Adrenal gland (tissue), 12 donors: ENCODE data around the gene CTCFL. TPM values are rescaled to one million over a fixed set of nuclear protein-coding genes. Genes with fewer than 3 reads are reported as not detected.

Source experiments
- DNase-seq, 7 donors: peaks; one replicate each; pipeline ENCODE4 v3.0.0-alpha.2; 2019 to 2020
- H3K27ac ChIP-seq, 5 donors: fragments of 200-600 bp; sonication (generic) in 4 of 5; 1 replicate in 3 of 5; 2 replicates in 2 of 5; pipeline versions ENCODE4 v1.5.1 to v1.8.0; 2016 to 2020; ENCODE audit warnings: mild to moderate bottlenecking in 1 of 5
- H3K27me3 ChIP-seq: fragments of 200-600 bp; 2 replicates; pipeline ENCODE4 v1.8.0; 2021
- H3K36me3 ChIP-seq, 2 donors: fragments of 200-600 bp; replicated peaks in 1 of 2; 1 replicate in 1 of 2; 2 replicates in 1 of 2; pipeline versions ENCODE4 v1.5.1 to v1.8.0; 2018 to 2022
- H3K4me1 ChIP-seq, 2 donors: fragments of 200-600 bp; replicated peaks in 1 of 2; 1 replicate in 1 of 2; 2 replicates in 1 of 2; pipeline versions ENCODE4 v1.5.1 to v1.8.0; 2018 to 2021
- H3K4me3 ChIP-seq, 4 donors: fragments of 200-600 bp; sonication (generic) in 3 of 4; one replicate each; pipeline ENCODE4 v1.5.1; 2016 to 2018
- H3K9me3 ChIP-seq, 3 donors: fragments of 200-600 bp; sonication (generic) in 1 of 3; replicated peaks in 1 of 3; 1 replicate in 2 of 3; 2 replicates in 1 of 3; pipeline versions ENCODE4 v1.5.1 to v1.8.0; 2016 to 2021
- POLR2A ChIP-seq, 2 donors: fragments of 450-650 bp; IDR thresholded peaks; one replicate each; pipeline ENCODE4 v1.6.1; 2017; ENCODE audit warnings: antibody characterized with exemption in 2 of 2, mild to moderate bottlenecking in 2 of 2, moderate library complexity in 1 of 2
- WGBS, 4 donors: extraction: QIAGEN DNeasy Blood & Tissue Kit in 2 of 4; methylation state at CpG; one replicate each; pipeline versions ENCODE4 v1.1.5 to v1.1.7; 2013 to 2017; 5-methylcytosine and 5-hydroxymethylcytosine counted together
- intact Hi-C, 2 donors: fragments of 100-400 bp; cut with DNase I; formaldehyde crosslinking; loops; one replicate each; pipeline versions ENCODE4 v1.14.1 to v1.15.0; 2022 to 2023
- polyA plus RNA-seq, 3 donors: library from polyadenylated mRNA; stranded (reverse); fragments of 200-250 nt in 2 of 3; fragments of 350-450 nt in 1 of 3; fragmentation: Illumina TruSeq in 1 of 3; extraction: RNeasy Lipid Tissue Mini Kit (QIAGEN cat#74804) in 1 of 3; gene quantifications; one replicate each; pipeline ENCODE4 v1.2.3, GENCODE V29; 2013 to 2014
- total RNA-seq, 9 donors: library from RNA; depleted of rRNA in 4 of 9; stranded (reverse); fragments of >200 nt in 4 of 9; fragments of 120-200 nt in 1 of 9; fragmentation: NEBNext Ultra II Directional in 1 of 9; extraction: Animal tissue kit (Norgen Biotek cat#: 25700) in 1 of 9; gene quantifications; one replicate each; pipeline versions ENCODE4 v1.1.0 to v1.2.4, GENCODE V29; 2013 to 2023
- TF ChIP-seq, protein P1 (sequence below), 6 experiments: fragments of 450-650 bp in 4 of 6; fragments of 200-600 bp in 2 of 6; sonication (generic) in 1 of 6; IDR thresholded peaks; 1 replicate in 5 of 6; 2 replicates in 1 of 6; pipeline versions ENCODE4 v1.5.1 to v1.8.0; 2016 to 2021; ENCODE audit warnings: antibody characterized with exemption in 6 of 6, mild to moderate bottlenecking in 2 of 6, moderate library complexity in 1 of 6
- donor health status: healthy with polysubstance abuse.
- donor health status: Bipolar disorder and iron deficiency.
- donor health status: DM: yes; HTN: yes; CAD: no.
- donor health status: DM: no; HTN: no; CAD: no.
- donor health status: DM: no; HTN: no; CAD: no.
- donor health status: DM: yes; HTN: yes; CAD: no.

Gene CTCFL
- total and polyA plus RNA-seq, 12 donors = 0.08 to 0.27 (median 0.14) TPM; not detected in 9

DNA sequence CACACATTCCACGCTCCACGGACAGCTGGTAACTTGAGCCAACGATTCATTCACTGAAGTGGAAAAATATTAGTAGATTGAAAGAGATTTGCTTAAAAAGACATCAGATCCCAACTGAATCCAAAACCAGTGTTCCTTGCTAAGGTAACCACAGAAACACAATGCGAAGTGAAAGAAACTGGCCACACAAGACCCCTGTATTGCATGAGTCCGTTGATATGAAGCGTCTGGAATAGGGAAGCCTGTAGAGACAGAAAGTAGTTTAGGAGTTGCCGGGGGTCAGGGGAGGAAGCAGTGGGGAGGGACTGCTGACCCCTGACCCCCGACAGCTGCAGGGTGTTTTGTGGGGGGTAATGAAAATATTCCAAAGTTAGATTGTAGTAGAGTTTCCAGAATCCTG lies 46.0 kb upstream of the CTCFL start:
- TF ChIP-seq POLR2A (IDR thresholded peaks at IDR 0.05) = no peak
- TF ChIP-seq, protein P1, sequence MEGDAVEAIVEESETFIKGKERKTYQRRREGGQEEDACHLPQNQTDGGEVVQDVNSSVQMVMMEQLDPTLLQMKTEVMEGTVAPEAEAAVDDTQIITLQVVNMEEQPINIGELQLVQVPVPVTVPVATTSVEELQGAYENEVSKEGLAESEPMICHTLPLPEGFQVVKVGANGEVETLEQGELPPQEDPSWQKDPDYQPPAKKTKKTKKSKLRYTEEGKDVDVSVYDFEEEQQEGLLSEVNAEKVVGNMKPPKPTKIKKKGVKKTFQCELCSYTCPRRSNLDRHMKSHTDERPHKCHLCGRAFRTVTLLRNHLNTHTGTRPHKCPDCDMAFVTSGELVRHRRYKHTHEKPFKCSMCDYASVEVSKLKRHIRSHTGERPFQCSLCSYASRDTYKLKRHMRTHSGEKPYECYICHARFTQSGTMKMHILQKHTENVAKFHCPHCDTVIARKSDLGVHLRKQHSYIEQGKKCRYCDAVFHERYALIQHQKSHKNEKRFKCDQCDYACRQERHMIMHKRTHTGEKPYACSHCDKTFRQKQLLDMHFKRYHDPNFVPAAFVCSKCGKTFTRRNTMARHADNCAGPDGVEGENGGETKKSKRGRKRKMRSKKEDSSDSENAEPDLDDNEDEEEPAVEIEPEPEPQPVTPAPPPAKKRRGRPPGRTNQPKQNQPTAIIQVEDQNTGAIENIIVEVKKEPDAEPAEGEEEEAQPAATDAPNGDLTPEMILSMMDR (IDR thresholded peaks at IDR 0.05) = no peak
- 57 to 74% (median 65%) methylated on average over 8 of the region's 8 CpGs for WGBS, 4 donors
- intact Hi-C loops = no loop called here
- Histone ChIP-seq H3K9me3 (no peaks in the 10 kb centered on the region), H3K27ac (no peak overlapping the region), H3K4me1 (no peaks in the 10 kb centered on the region), H3K36me3 (no peaks in the 10 kb centered on the region), H3K27me3 (peaks cover 5% of the 10 kb centered on the region), H3K4me3 (no peak overlapping the region)
- no peak for DNase-seq

DNA sequence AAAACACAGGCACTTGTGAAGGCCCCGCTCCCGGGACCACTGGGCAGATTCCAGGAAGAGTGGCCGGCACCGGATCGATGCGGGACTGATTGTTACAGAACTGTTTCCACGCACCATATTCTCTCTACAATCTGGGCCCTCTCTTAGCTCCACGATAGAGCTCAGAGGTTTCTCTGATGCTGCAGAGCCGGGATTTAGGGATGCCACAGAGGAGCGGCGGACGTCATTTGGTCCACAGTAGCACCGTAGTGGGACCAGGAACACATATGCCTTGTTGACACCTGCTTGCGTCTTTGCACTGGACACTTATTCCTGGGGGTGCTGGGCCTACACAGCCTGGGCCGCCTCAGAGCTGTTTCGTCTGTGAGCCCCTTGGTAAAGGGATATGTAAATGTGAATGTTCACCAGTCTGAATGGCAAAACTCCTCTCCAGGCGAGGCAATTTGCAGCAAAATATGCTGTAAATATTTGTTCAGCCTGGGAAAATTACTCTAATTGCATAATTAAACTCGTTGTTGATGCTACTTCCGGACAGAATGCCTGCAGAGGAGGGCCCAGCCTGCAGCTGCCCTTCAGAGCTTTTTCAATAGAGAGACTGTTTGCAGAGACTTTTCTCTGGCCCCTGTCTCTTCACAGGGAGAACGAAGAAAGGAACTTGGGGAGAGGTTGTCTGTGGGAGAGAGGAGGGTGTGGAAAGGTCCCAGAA lies 45.4 kb upstream of the CTCFL start:
- no peaks in the 10 kb centered on the region for H3K4me1 ChIP-seq
- TF ChIP-seq POLR2A (IDR thresholded peaks at IDR 0.05) = no peak
- TF ChIP-seq, protein P1 (IDR thresholded peaks at IDR 0.05) = no peak
- H3K27me3 ChIP-seq = peaks cover 5% of the 10 kb centered on the region
- no peaks in the 10 kb centered on the region for H3K36me3 ChIP-seq
- H3K4me3 ChIP-seq = no peak overlapping the region
- H3K9me3 ChIP-seq = no peaks in the 10 kb centered on the region
- DNase-seq = no peak
- peak overlapping the region in 1 of 5 donors; percentile 4 for H3K27ac ChIP-seq
- 73 to 78% (median 76%) methylated on average over 16 to 20 of the region's 20 CpGs for WGBS, 4 donors
- intact Hi-C loops = no loop called here

DNA sequence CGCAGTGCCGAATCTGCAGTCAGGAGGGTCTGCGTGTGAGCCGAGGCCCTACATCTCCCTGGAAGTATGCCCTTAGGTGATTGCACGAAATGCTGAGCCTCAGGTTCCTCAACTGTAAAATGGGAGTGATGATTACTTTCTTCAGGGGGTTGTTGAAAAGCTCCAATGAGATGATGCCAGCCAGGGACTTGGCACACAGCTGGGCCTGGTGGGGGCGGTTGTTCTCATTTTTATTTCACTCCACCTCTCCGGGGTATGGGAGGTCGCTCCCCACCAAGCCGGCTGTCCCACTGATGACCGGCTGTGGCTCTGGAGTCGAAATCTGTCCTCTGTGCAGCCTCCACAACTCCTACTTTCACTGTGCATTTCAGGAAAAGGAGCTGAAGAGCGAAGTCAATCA lies 44.0 kb upstream of the CTCFL start:
- Histone ChIP-seq H3K36me3 (no peaks in the 10 kb centered on the region), H3K9me3 (no peaks in the 10 kb centered on the region), H3K27ac (no peak overlapping the region), H3K4me1 (no peaks in the 10 kb centered on the region), H3K27me3 (peaks cover 5% of the 10 kb centered on the region), H3K4me3 (no peak overlapping the region)
- TF ChIP-seq, protein P1 (IDR thresholded peaks at IDR 0.05) = no peak
- no peak for TF ChIP-seq POLR2A (IDR thresholded peaks at IDR 0.05)
- intact Hi-C loops = no loop called here
- no peak for DNase-seq
- WGBS, 4 donors = 87 to 91% (median 88%) methylated on average over 11 to 12 of the region's 12 CpGs

DNA sequence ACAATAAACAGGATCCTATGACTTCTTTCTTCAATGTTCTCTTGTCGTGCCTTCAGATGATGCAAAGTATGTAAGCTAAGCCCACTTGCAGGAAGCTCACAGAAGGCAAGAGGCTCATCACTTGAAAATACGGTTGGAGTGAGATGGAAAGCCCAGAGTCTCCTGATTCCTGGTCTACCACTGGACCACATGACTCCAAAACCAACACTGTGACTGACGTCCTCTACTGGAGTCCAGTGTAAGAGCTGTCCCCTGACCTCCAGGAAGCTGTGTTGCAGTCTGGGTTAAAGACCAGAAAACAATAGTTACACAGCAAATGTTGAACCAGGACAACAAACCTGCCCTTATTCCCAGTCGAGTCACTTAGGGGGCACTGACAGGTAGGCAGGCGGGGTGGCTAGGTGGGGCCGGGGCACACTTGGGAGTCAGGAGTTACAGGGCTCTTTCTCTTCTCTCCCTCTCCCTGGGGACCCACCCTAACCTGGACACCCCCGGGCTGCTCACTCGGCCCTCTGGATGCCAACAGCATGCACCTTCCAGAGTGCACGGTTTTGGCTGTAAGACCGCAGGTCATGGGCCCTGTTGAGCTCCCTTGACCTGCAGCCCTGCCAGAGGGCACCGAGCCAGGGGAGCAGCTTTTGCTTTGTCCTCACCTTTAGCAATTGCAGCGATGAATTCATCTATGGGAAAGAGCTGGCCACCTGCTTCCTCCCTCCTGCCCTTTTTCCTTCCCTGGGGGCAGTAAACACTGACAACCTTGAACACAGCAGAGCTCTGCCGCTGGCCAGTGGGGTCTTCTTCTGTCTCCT lies 43.4 kb upstream of the CTCFL start:
- no peak for DNase-seq
- no peak overlapping the region for H3K27ac ChIP-seq
- intact Hi-C loops = no loop called here
- no peak overlapping the region for H3K4me3 ChIP-seq
- no peaks in the 10 kb centered on the region for H3K9me3 ChIP-seq
- TF ChIP-seq POLR2A (IDR thresholded peaks at IDR 0.05) = no peak
- TF ChIP-seq, protein P1 (IDR thresholded peaks at IDR 0.05) = no peak
- H3K4me1 ChIP-seq = no peaks in the 10 kb centered on the region
- no peaks in the 10 kb centered on the region for H3K36me3 ChIP-seq
- 66 to 72% (median 66%) methylated on average over 11 to 13 of the region's 13 CpGs for WGBS, 4 donors
- H3K27me3 ChIP-seq = peaks cover 5% of the 10 kb centered on the region
